T-helper 17 cell (primary cell): ENCODE data around the gene PCMTD2. TPM values are rescaled to one million over a fixed set of nuclear protein-coding genes. Genes with fewer than 3 reads are reported as not detected.
A peak's percentile ranks its signal among the peaks of the same experiment; 100 is the strongest.
"Not testable (repeated sequence)": the region's sequence is repeated elsewhere in the genome, so short reads cannot be mapped to it uniquely, and the experiment has no call there.

Source experiments
- ATAC-seq: fragments of 150-1000 bp; cut with Tn5 transposase; 2 replicates; pipeline ENCODE4 v1.10.0; 2021; ENCODE audit warnings: mild to moderate bottlenecking, moderate library complexity
- DNase-seq, 3 donors: peaks; one replicate each; pipeline versions ENCODE4 v3.0.0 to v3.0.0-alpha.2; 2020 to 2021
- H3K9me3 ChIP-seq: one replicate; pipeline ENCODE4 v1.7.0; 2013; ENCODE audit warnings: low read length, mild to moderate bottlenecking; ENCODE audit not compliant: control insufficient read depth, poor library complexity, severe bottlenecking
- H3K27ac Mint-ChIP-seq: one replicate; pipeline ENCODE4 v1.8.0; 2022; ENCODE audit warnings: mild to moderate bottlenecking, moderate library complexity, mixed read lengths
- H3K27me3 Mint-ChIP-seq: one replicate; pipeline ENCODE4 v1.8.0; 2022; ENCODE audit warnings: mixed read lengths
- H3K36me3 Mint-ChIP-seq: one replicate; pipeline ENCODE4 v1.8.0; 2022; ENCODE audit warnings: low read depth, mixed read lengths
- H3K4me1 Mint-ChIP-seq: one replicate; pipeline ENCODE4 v1.8.0; 2022; ENCODE audit warnings: mild to moderate bottlenecking, mixed read lengths
- H3K4me3 Mint-ChIP-seq: one replicate; pipeline ENCODE4 v1.8.0; 2022; ENCODE audit warnings: mild to moderate bottlenecking, moderate library complexity, mixed read lengths
- total RNA-seq, 4 donors: library from RNA in 2 of 4; stranded (reverse) in 2 of 4; gene quantifications; one replicate each; pipeline ENCODE4 v1.2.3 and lab custom pipeline; 2022 to 2026

Gene PCMTD2
- total RNA-seq, 2 donors from 2014 or later = 70.9 to 71.5 TPM

DNA sequence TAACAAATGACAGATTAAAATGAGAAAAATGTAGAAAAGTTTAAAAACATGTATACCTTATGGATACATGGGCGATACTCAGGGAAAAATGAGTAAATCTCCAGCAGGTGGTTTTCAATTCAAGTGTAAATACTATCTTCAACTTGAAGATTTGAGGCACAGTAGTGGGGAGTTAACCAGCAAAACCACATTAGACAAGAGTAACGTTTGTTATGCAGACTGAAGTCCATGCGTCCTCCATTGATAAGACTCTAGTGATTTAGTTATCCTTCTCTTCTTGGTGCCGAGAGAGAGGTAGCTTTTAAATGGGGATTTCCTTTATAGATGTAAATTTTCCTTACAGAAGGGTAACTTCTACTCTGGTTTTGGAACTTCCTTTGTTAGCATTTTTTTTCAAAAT, 28.1 kb downstream of the PCMTD2 start:
- Mint-ChIP-seq H3K36me3 (no peaks in the 10 kb centered on the region), H3K4me3 (no peak overlapping the region), H3K4me1 (peaks cover 10% of the 10 kb centered on the region), H3K27me3 (no peaks in the 10 kb centered on the region), H3K27ac (no peak overlapping the region)
- ATAC-seq (no peak), DNase-seq (no peak)
- H3K9me3 ChIP-seq = no peaks in the 10 kb centered on the region

DNA sequence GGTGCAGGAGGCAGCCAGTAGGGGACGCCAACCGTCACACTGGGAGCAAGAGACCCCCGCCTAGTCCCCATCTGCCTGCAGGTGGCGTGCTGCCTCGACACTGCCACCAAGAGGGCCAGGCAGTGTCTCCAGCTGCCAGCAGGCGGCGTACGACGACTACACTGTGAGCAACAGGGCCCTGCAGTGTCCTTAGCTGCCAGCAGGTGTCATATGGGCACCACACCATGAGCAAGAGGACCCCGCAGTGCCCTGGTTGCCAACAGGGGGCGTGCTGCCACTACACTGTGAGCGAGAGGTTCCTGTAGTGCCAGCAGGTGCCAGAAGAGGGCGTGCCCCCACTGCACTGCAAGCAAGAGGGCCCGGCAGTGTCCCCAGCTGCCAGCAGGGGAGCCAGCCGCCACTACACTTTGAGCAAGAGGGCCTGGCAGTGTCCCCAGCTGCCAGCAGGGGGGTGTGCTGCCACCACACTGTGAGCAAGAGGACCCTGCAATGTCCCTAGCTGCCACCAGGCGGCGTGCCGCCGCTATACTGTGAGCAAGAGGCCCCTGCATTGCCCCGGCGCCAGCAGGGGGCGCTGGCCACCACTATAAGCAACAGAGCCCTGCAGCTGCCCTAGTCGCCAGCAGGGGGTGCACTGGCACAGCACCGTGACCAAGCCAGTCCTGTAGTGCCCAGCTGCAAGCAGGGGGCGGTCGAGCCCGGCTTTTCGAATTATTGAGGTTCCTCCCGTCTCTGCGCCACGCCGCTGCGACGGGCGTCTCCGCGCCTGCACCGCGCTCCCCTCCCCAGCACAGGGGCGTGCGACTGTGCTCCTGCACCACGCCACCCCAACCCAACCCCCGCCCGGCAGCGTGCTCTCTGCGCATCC, 30.3 kb downstream of the PCMTD2 start:
- not testable (repeated sequence) for H3K9me3 ChIP-seq, H3K36me3 Mint-ChIP-seq, H3K4me1 Mint-ChIP-seq, H3K27me3 Mint-ChIP-seq
- H3K4me3 Mint-ChIP-seq = peak overlapping the region; percentile 28
- H3K27ac Mint-ChIP-seq = peak overlapping the region; percentile 56
- ATAC-seq (peak; percentile 91), DNase-seq (peak; percentile 53 to 68 (median 63))

GRCh38 chr20:64286447-64287263, 31.1 kb downstream of the PCMTD2 start:
- not testable (repeated sequence) for DNase-seq, H3K9me3 ChIP-seq, H3K4me3 Mint-ChIP-seq, H3K36me3 Mint-ChIP-seq, H3K4me1 Mint-ChIP-seq, H3K27me3 Mint-ChIP-seq, ATAC-seq
- H3K27ac Mint-ChIP-seq = peak overlapping the region; percentile 56

GRCh38 chr20:64287264-64287590, 31.7 kb downstream of the PCMTD2 start:
- H3K27ac Mint-ChIP-seq, H3K9me3 ChIP-seq, H3K4me3 Mint-ChIP-seq, H3K36me3 Mint-ChIP-seq, DNase-seq, H3K27me3 Mint-ChIP-seq, ATAC-seq, H3K4me1 Mint-ChIP-seq: not testable (repeated sequence)

DNA sequence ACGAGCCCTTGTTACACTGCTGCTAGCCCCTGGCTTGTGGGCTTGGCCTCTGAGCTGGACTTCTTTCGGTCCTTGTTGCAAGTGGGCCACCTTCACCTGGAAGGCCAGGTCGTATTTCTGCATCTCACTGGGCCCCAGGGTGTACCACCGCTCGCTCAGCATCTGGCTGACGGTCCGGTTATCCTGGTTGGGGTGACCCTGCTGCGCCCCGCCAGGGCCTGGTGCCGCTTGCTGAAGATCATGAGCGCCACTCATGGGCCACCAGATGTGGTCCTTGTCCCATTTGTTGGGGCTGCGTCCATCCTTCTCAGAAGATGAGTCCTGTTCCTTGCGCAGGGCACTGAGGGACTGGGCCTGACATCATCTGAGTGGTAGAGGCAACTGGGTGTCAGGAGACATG, 36.6 kb downstream of the PCMTD2 start:
- not testable (repeated sequence) for ATAC-seq, H3K36me3 Mint-ChIP-seq, H3K9me3 ChIP-seq, H3K27ac Mint-ChIP-seq, DNase-seq, H3K4me3 Mint-ChIP-seq, H3K27me3 Mint-ChIP-seq, H3K4me1 Mint-ChIP-seq

GRCh38 chr20:64303086-64303485, 47.5 kb downstream of the PCMTD2 start:
- not testable (repeated sequence) for H3K27ac Mint-ChIP-seq, H3K4me1 Mint-ChIP-seq, ATAC-seq, H3K4me3 Mint-ChIP-seq, DNase-seq, H3K36me3 Mint-ChIP-seq, H3K27me3 Mint-ChIP-seq, H3K9me3 ChIP-seq

DNA sequence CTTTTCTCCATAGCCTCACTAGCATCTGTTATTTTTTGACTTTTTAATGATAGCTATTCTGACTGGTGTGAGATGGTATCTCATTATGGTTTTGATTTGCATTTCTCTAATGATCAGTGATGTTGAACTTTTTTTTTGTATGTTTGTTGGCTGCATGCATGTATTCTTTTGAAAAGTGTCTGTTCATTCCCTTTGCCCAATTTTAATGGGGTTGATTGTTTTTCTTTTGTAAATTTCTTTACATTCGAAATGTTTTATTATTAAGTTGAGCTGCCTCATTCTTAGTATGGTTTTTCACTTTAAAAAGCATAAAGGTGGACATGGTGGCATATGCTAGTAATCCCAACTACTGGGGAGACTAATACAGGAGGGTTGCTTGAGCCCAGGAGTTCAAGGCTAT, 58.2 kb downstream of the PCMTD2 start:
- not testable (repeated sequence) for H3K36me3 Mint-ChIP-seq, H3K4me1 Mint-ChIP-seq

GRCh38 chr20:64315381-64315780, 59.8 kb downstream of the PCMTD2 start:
- not testable (repeated sequence) for ATAC-seq, H3K9me3 ChIP-seq, H3K36me3 Mint-ChIP-seq, H3K27ac Mint-ChIP-seq, DNase-seq, H3K4me1 Mint-ChIP-seq, H3K4me3 Mint-ChIP-seq
- peaks cover 32% of the 10 kb centered on the region for H3K27me3 Mint-ChIP-seq

More for the DNA sequence above, 58.2 kb downstream of the PCMTD2 start:
- DNase-seq, H3K9me3 ChIP-seq, H3K27ac Mint-ChIP-seq, H3K4me3 Mint-ChIP-seq, ATAC-seq: not testable (repeated sequence)
- peaks cover 23% of the 10 kb centered on the region for H3K27me3 Mint-ChIP-seq

GRCh38 chr20:64315884-64316283, 60.3 kb downstream of the PCMTD2 start:
- DNase-seq, ATAC-seq, H3K27ac Mint-ChIP-seq, H3K9me3 ChIP-seq, H3K36me3 Mint-ChIP-seq, H3K4me3 Mint-ChIP-seq, H3K4me1 Mint-ChIP-seq: not testable (repeated sequence)
- H3K27me3 Mint-ChIP-seq = peaks cover 32% of the 10 kb centered on the region

DNA sequence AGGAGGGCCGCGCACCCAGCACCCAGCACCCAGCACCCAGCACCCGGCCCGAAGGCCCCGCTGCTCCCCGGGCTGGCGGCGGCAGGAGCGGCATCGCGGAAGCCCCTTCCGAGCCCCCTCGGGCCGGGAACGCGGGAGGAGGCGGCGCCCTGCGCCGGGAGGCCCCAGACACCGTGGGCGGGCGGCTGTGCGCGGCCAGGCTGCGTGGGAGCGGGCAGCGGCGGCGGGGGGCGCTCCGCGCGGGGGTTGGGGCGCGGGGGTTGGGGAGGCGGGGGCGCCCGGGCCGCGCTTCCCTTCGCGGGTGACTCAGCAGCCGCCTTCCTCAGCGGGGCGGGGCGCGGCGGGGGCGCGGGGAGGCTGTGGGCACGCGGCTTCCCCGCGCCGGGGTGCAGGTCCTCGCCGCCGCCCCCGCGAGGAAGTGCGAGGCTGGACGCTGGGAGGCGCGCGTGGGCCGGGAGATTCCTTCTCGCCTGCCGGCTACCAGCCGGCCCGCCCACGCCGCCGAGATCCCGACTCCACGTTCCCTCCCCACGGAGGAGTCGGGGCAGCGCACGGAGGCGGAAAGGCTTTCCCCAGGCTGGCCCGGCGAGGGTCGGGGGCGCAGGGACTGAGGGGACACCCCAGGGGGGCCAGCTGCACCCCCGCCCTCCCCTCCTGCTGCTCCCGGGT, 61.0 kb downstream of the PCMTD2 start:
- H3K27me3 Mint-ChIP-seq = peaks cover 32% of the 10 kb centered on the region

DNA sequence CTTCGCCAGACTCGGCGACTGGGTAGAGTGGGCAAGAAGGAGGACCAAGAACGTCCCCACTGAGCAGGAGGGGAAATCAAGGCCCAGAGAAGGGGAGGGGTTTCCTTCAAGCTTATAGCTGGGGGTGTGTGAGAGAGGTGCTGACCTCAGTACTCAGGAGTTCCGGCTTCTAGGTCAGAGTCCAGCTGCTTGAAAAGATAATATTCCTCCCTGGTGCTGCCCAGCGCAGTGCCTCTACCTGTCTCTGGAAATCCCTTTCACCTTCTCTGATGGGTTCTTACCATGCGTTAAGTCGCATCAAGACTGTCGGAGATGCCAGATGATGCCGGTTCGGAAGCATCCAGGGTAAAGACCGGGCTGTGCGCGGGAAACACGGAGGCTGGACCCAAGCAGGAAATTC, 61.8 kb downstream of the PCMTD2 start:
- not testable (repeated sequence) for DNase-seq, H3K4me3 Mint-ChIP-seq, H3K4me1 Mint-ChIP-seq, ATAC-seq, H3K9me3 ChIP-seq, H3K36me3 Mint-ChIP-seq, H3K27ac Mint-ChIP-seq
- H3K27me3 Mint-ChIP-seq = peaks cover 32% of the 10 kb centered on the region

More for the DNA sequence above, 61.0 kb downstream of the PCMTD2 start:
- H3K27ac Mint-ChIP-seq, H3K4me3 Mint-ChIP-seq, H3K36me3 Mint-ChIP-seq, H3K4me1 Mint-ChIP-seq, ATAC-seq, H3K9me3 ChIP-seq: not testable (repeated sequence)
- DNase-seq = peak in 1 of 3 donors; percentile 6

DNA sequence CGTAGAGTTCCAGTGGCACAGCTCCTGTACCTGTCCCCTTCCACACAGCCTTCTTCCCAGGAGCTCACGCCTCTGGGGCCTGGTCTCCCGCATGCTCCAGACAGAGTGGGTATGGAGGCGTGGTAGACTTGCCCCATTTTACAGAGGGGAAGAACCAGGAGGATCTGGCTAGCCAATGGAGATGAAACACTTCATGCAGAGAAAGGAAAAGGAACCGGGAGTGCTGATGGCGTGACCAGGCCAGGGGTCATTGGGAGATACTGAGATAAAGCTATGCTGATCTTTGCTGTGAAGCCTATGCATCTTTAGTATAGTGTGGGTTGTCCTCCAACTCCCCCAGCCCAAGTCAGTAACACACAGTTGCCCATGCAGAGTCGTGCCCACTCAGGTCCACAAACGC, 62.5 kb downstream of the PCMTD2 start:
- not testable (repeated sequence) for DNase-seq, H3K36me3 Mint-ChIP-seq, H3K27ac Mint-ChIP-seq, H3K4me3 Mint-ChIP-seq, H3K9me3 ChIP-seq, H3K4me1 Mint-ChIP-seq, ATAC-seq
- peaks cover 39% of the 10 kb centered on the region for H3K27me3 Mint-ChIP-seq
